H1 (cell line): ENCODE measurements around the gene ADCY9. TPM values are rescaled to one million over a fixed set of nuclear protein-coding genes. Genes with fewer than 3 reads are reported as not detected.

ENCODE experiments used
- CTCF ChIA-PET: fragments of 300-600 bp; sonication (Branson Sonifier 250); formaldehyde crosslinking; loops from one replicate; lab custom pipeline; 2021; ENCODE audit not compliant: partially characterized antibody; lab: Charles Lee
- POLR2A ChIA-PET: fragments of 300-600 bp; sonication (Branson Sonifier 250); formaldehyde crosslinking; loops from one replicate; lab custom pipeline; 2021; ENCODE audit warnings: inconsistent platforms; ENCODE audit not compliant: partially characterized antibody; lab: Charles Lee
- DNase-seq, 2 experiments: peaks; one replicate each; pipeline versions ENCODE4 v3.0.0 to v3.0.0-alpha.2; 2010 to 2022; ENCODE audit warnings: low spot score in 2 of 2, low read depth in 1 of 2, mixed read lengths in 1 of 2
- FAIRE-seq: peaks from 2 replicates; lab custom pipeline; 2011; peaks lifted over from hg19 to GRCh38; lab: Jason Lieb, UNC
- H2AFZ ChIP-seq: 2 replicates; pipeline ENCODE4 v1.8.1; 2012; ENCODE audit warnings: low read length, inconsistent platforms
- H2AK5ac ChIP-seq: 2 replicates; pipeline ENCODE4 v1.6.1; 2013; ENCODE audit warnings: low read depth, low read length
- H2BK120ac ChIP-seq: replicated peaks from 2 replicates; pipeline ENCODE3; 2013; ENCODE audit warnings: low read depth, low read length, inconsistent platforms
- H2BK12ac ChIP-seq: 2 replicates; pipeline ENCODE4 v1.6.1; 2013; ENCODE audit warnings: low read depth, low read length
- H2BK15ac ChIP-seq: 2 replicates; pipeline ENCODE4 v1.6.1; 2013; ENCODE audit warnings: low read length
- H2BK20ac ChIP-seq: 2 replicates; pipeline ENCODE4 v1.6.1; 2013; ENCODE audit warnings: low read length
- H2BK5ac ChIP-seq: 2 replicates; pipeline ENCODE4 v1.6.1; 2013; ENCODE audit warnings: low read depth, low read length
- H3K14ac ChIP-seq: 2 replicates; pipeline ENCODE4 v1.6.1; 2013; ENCODE audit warnings: inconsistent platforms; ENCODE audit not compliant: insufficient read length
- H3K18ac ChIP-seq: 2 replicates; pipeline ENCODE4 v1.6.1; 2013; ENCODE audit warnings: low read length; ENCODE audit errors: extremely low read depth
- H3K23ac ChIP-seq: 2 replicates; pipeline ENCODE4 v1.6.1; 2013; ENCODE audit warnings: inconsistent platforms; ENCODE audit not compliant: insufficient read length
- H3K23me2 ChIP-seq: 2 replicates; pipeline ENCODE4 v1.6.1; 2013; ENCODE audit warnings: low read depth, low read length
- H3K27ac ChIP-seq: 2 replicates; pipeline ENCODE4 v1.6.1; 2011; ENCODE audit warnings: low read depth, low read length, inconsistent platforms
- H3K27me3 ChIP-seq, 4 experiments: replicated peaks in 1 of 4; 1 replicate in 1 of 4; 2 replicates in 3 of 4; pipeline versions ENCODE4 v1.6.1 to v1.8.1; 2011 to 2013; ENCODE audit warnings: low read length in 3 of 4, mild to moderate bottlenecking in 3 of 4, inconsistent platforms in 2 of 4, mixed read lengths in 2 of 4, moderate library complexity in 1 of 4; ENCODE audit not compliant: control insufficient read depth in 3 of 4, insufficient read depth in 3 of 4; ENCODE audit errors: extremely low read depth in 1 of 4
- H3K36me3 ChIP-seq, 4 experiments: 2 replicates each; pipeline versions ENCODE4 v1.6.1 to v1.8.1; 2011 to 2013; ENCODE audit warnings: mild to moderate bottlenecking in 4 of 4, low read length in 3 of 4, moderate library complexity in 2 of 4, control low read depth in 1 of 4, inconsistent platforms in 1 of 4; ENCODE audit not compliant: insufficient read depth in 4 of 4, control insufficient read depth in 2 of 4
- H3K4ac ChIP-seq: replicated peaks from 2 replicates; pipeline ENCODE3; 2013; ENCODE audit warnings: low read length, low read depth, mixed read lengths, inconsistent platforms; ENCODE audit not compliant: insufficient read length
- H3K4me1 ChIP-seq, 4 experiments: replicated peaks in 1 of 4; 1 replicate in 1 of 4; 2 replicates in 3 of 4; pipeline versions ENCODE4 v1.6.1 to v1.8.1; 2011 to 2013; ENCODE audit warnings: low read length in 3 of 4, inconsistent platforms in 2 of 4, mixed read lengths in 1 of 4; ENCODE audit not compliant: insufficient read depth in 4 of 4, control insufficient read depth in 3 of 4
- H3K4me2 ChIP-seq, 2 experiments: 2 replicates each; pipeline versions ENCODE4 v1.6.1 to v1.8.1; 2011 to 2013; ENCODE audit warnings: low read depth in 2 of 2, low read length in 2 of 2, control low read depth in 1 of 2, inconsistent platforms in 1 of 2, mild to moderate bottlenecking in 1 of 2; ENCODE audit not compliant: insufficient read depth in 1 of 2
- H3K4me3 ChIP-seq, 4 experiments: fragments of 200-600, 300-600 bp in 1 of 4; sonication (generic), shearing (Covaris generic), sonication (Bioruptor Twin) in 1 of 4; 2 replicates each; pipeline versions ENCODE4 v1.5.1 to v1.8.1; 2011 to 2016; ENCODE audit warnings: low read length in 4 of 4, low read depth in 3 of 4, control low read depth in 2 of 4, inconsistent platforms in 2 of 4, mild to moderate bottlenecking in 2 of 4, mixed read lengths in 1 of 4, moderate library complexity in 1 of 4; ENCODE audit not compliant: insufficient read depth in 2 of 4; ENCODE audit errors: extremely low read depth in 1 of 4
- H3K56ac ChIP-seq: replicated peaks from 2 replicates; pipeline ENCODE3; 2013; ENCODE audit warnings: low read depth, mild to moderate bottlenecking, mixed read lengths, low read length, inconsistent platforms; ENCODE audit not compliant: insufficient read length
- H3K79me1 ChIP-seq: 2 replicates; pipeline ENCODE4 v1.6.1; 2013; ENCODE audit warnings: low read depth, low read length, control low read depth
- H3K79me2 ChIP-seq, 2 experiments: 2 replicates each; pipeline versions ENCODE4 v1.6.1 to v1.8.1; 2012 to 2013; ENCODE audit warnings: low read length in 2 of 2, mild to moderate bottlenecking in 2 of 2, inconsistent platforms in 1 of 2; ENCODE audit not compliant: insufficient read depth in 2 of 2, control insufficient read depth in 1 of 2
- H3K9ac ChIP-seq, 4 experiments: replicated peaks in 1 of 4; 1 replicate in 1 of 4; 2 replicates in 3 of 4; pipeline versions ENCODE4 v1.6.1 to v1.8.1; 2011 to 2013; ENCODE audit warnings: low read depth in 3 of 4, low read length in 3 of 4, control low read depth in 2 of 4, mild to moderate bottlenecking in 2 of 4, moderate library complexity in 2 of 4, inconsistent platforms in 1 of 4; ENCODE audit errors: extremely low read depth in 1 of 4
- H3K9me3 ChIP-seq, 2 experiments: 2 replicates each; pipeline versions ENCODE4 v1.6.1 to v1.8.1; 2012 to 2013; ENCODE audit warnings: mild to moderate bottlenecking in 2 of 2, moderate library complexity in 2 of 2, control low read depth in 1 of 2, inconsistent platforms in 1 of 2, low read depth in 1 of 2, low read length in 1 of 2, mixed read lengths in 1 of 2; ENCODE audit not compliant: insufficient read depth in 2 of 2
- H4K20me1 ChIP-seq, 2 experiments: replicated peaks in 1 of 2; 2 replicates each; pipeline versions ENCODE3 to v1.8.1; 2011 to 2013; ENCODE audit warnings: inconsistent platforms in 2 of 2, low read length in 2 of 2, mild to moderate bottlenecking in 1 of 2; ENCODE audit not compliant: insufficient read depth in 2 of 2, control insufficient read depth in 1 of 2
- H4K5ac ChIP-seq: 2 replicates; pipeline ENCODE4 v1.6.1; 2013; ENCODE audit warnings: low read length, low read depth, mixed read lengths, inconsistent platforms; ENCODE audit not compliant: insufficient read length
- H4K8ac ChIP-seq: 2 replicates; pipeline ENCODE4 v1.8.0; 2013; ENCODE audit warnings: mild to moderate bottlenecking, moderate library complexity, low read length, inconsistent platforms; ENCODE audit not compliant: insufficient read depth; ENCODE audit errors: extremely low read depth
- H4K91ac ChIP-seq: replicated peaks from 2 replicates; pipeline ENCODE3; 2013; ENCODE audit warnings: low read length, mixed read lengths, inconsistent platforms; ENCODE audit not compliant: insufficient read length
- BCL11A ChIP-seq, 2 experiments: IDR thresholded peaks; one replicate each; pipeline ENCODE4 v1.6.1; 2011; ENCODE audit warnings: low read depth in 2 of 2, low read length in 2 of 2, mild to moderate bottlenecking in 2 of 2
- CBX8 ChIP-seq: fragments of 300-800, 300-1000 bp; sonication (generic); IDR thresholded peaks from 2 replicates; pipeline ENCODE4 v1.7.1; 2016; ENCODE audit warnings: low read depth, low read length, borderline replicate concordance
- CHD1 ChIP-seq: IDR thresholded peaks from 2 replicates; pipeline ENCODE4 v1.6.1; 2012; ENCODE audit warnings: low read depth, low read length, improper control_type of control experiment
- EGR1 ChIP-seq: IDR thresholded peaks from 2 replicates; pipeline ENCODE4 v1.6.1; 2011; ENCODE audit warnings: low read depth, low read length, borderline replicate concordance
- GABPA ChIP-seq: IDR thresholded peaks from 2 replicates; pipeline ENCODE4 v1.6.1; 2011; ENCODE audit warnings: mild to moderate bottlenecking, low read length, moderate library complexity, borderline replicate concordance; ENCODE audit not compliant: insufficient read depth
- JUND ChIP-seq: IDR thresholded peaks from 2 replicates; pipeline ENCODE4 v1.6.1; 2011; ENCODE audit warnings: mild to moderate bottlenecking, improper control_type of control experiment, low read length
- PHF8 ChIP-seq: fragments of 200-600 bp; sonication (generic); conservative IDR thresholded peaks from 2 replicates; pipeline ENCODE4 v1.7.1; 2012; ENCODE audit warnings: low read depth, mild to moderate bottlenecking, inconsistent platforms, low read length, moderate library complexity
- RAD21 ChIP-seq, 2 experiments: IDR thresholded peaks in 1 of 2; conservative IDR thresholded peaks in 1 of 2; 2 replicates each; pipeline ENCODE4 v1.6.1; 2011; ENCODE audit warnings: low read depth in 2 of 2, low read length in 2 of 2, improper control_type of control experiment in 1 of 2, inconsistent platforms in 1 of 2, mild to moderate bottlenecking in 1 of 2, moderate library complexity in 1 of 2
- RXRA ChIP-seq: IDR thresholded peaks from 2 replicates; pipeline ENCODE4 v1.6.1; 2011; ENCODE audit warnings: low read depth, mild to moderate bottlenecking, low read length, moderate library complexity; ENCODE audit not compliant: insufficient read depth
- SIN3A ChIP-seq, 2 experiments: IDR thresholded peaks in 1 of 2; conservative IDR thresholded peaks in 1 of 2; 2 replicates each; pipeline ENCODE4 v1.6.1; 2011 to 2012; ENCODE audit warnings: low read length in 2 of 2, improper control_type of control experiment in 1 of 2, low read depth in 1 of 2, mild to moderate bottlenecking in 1 of 2
- SIRT6 ChIP-seq: IDR thresholded peaks from one replicate; pipeline ENCODE4 v1.7.1; 2012; ENCODE audit warnings: low read length, inconsistent platforms
- TEAD4 ChIP-seq: IDR thresholded peaks from 2 replicates; pipeline ENCODE4 v1.6.1; 2012; ENCODE audit warnings: low read depth, low read length, inconsistent platforms, mixed read lengths
- WGBS, 2 experiments: shearing (Covaris generic) in 1 of 2; methylation state at CpG; one replicate each; pipeline versions ENCODE4 v1.1.6 to v1.1.7; 2013 to 2015; ENCODE audit warnings: low lambda C conversion rate in 2 of 2, mixed read lengths in 2 of 2, inconsistent platforms in 1 of 2, low coverage in 1 of 2, missing lambda C conversion rate in 1 of 2; ENCODE audit not compliant: insufficient replicate concordance in 2 of 2, insufficient coverage in 1 of 2, insufficient read length in 1 of 2; ENCODE audit errors: extremely low coverage in 1 of 2, missing lambda C conversion rate in 1 of 2; 5-methylcytosine and 5-hydroxymethylcytosine counted together
- polyA plus RNA-seq, 7 experiments: library from polyadenylated mRNA; depleted of rRNA in 3 of 7; stranded (reverse) in 5 of 7; unstranded in 2 of 7; fragments of >200 nt in 5 of 7; fragments of 200-250 nt in 2 of 7; gene quantifications; 1 replicate in 5 of 7; 2 replicates in 1 of 7; 4 replicates in 1 of 7; pipeline versions ENCODE4 v1.2.1 to v1.2.3, GENCODE V29; 2011 to 2013; ENCODE audit warnings: missing spikeins in 2 of 7, mixed read lengths in 2 of 7
- total RNA-seq: library from RNA; stranded (reverse); fragmentation: NEBNext Ultra II Directional; extraction: Animal tissue kit (Norgen Biotek cat#: 25700); gene quantifications from 2 replicates; pipeline ENCODE4 v1.2.1, GENCODE V29; 2021
- TF ChIP-seq, protein P1 (sequence below): IDR thresholded peaks from 2 replicates; pipeline ENCODE4 v1.6.1; 2011; ENCODE audit warnings: low read length, improper control_type of control experiment

The ADCY9 gene
- total and polyA plus RNA-seq, 2 of the 8 experiments (the other 6 are each of a cell fraction or from before 2014, with no cell fraction given) = 5.4 to 13.1 TPM

DNA sequence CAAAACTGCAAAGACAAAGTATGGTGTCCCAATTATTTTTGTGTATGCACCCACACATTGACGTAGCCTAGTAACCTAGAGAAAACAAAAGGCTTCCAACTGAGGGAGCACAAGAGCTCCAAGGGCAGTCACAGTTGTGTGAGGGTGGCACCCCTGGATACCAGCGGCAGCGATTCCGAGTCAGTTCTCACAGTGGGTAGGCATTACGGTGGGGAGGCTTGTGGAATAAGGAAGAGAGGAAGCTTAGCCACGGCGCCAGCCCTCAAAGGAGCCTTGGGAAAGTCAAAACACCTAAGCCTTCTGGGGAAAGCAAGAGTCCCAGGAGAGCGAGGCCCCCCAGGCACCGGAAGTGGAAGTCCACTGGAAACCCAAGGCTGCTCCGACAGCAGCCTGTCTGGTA is 31.0 kb upstream of the ADCY9 start:
- no peak overlapping the region for H2AFZ ChIP-seq
- TF ChIP-seq CHD1 (no peak), SIRT6 (no peak), RAD21 (IDR thresholded peaks at IDR 0.05 in 1 of 2, conservative IDR thresholded peaks at IDR 0.05 in 1 of 2; ENCODE audit: low read depth in 2 of 2, low read length in 2 of 2) (no peak), PHF8 (no peak), TEAD4 (no peak), RXRA (no peak), CBX8 (no peak), GABPA (no peak), SIN3A (conservative IDR thresholded peaks at IDR 0.05 in 1 of 2, IDR thresholded peaks at IDR 0.05 in 1 of 2; ENCODE audit: low read depth in 1 of 2, low read length in 2 of 2) (no peak), BCL11A (IDR thresholded peaks at IDR 0.05; ENCODE audit: low read depth in 2 of 2, low read length in 2 of 2) (no peak), JUND (no peak), EGR1 (no peak)
- TF ChIP-seq, protein P1, sequence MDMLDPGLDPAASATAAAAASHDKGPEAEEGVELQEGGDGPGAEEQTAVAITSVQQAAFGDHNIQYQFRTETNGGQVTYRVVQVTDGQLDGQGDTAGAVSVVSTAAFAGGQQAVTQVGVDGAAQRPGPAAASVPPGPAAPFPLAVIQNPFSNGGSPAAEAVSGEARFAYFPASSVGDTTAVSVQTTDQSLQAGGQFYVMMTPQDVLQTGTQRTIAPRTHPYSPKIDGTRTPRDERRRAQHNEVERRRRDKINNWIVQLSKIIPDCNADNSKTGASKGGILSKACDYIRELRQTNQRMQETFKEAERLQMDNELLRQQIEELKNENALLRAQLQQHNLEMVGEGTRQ = no peak

More for the DNA sequence above, 31.0 kb upstream of the ADCY9 start:
- no peaks in the 10 kb centered on the region for H3K36me3 ChIP-seq
- no peak overlapping the region for H2BK12ac ChIP-seq
- no peaks in the 10 kb centered on the region; the same call in 1 of the 2 replicates for H3K79me1 ChIP-seq
- no peak for FAIRE-seq
- no peaks in the 10 kb centered on the region; the same call in 1 of the 2 replicates for H3K23me2 ChIP-seq
- no peak overlapping the region for H2BK15ac ChIP-seq
- H3K27ac ChIP-seq = no peak overlapping the region
- no peak overlapping the region for H3K4me2 ChIP-seq
- WGBS, 2 experiments = 85% methylated on average over 10 of the region's 10 CpGs; no CpG with 5 or more reads in 1 of the 2 experiments
- H2BK20ac ChIP-seq = no peak overlapping the region
- no peaks in the 10 kb centered on the region for H3K27me3 ChIP-seq
- no peak overlapping the region for H2BK5ac ChIP-seq
- no peak for DNase-seq
- no peak overlapping the region for H3K56ac ChIP-seq
- no peak overlapping the region for H3K4ac ChIP-seq
- no peaks in the 10 kb centered on the region; a peak in 1 of 7 replicates for H3K4me1 ChIP-seq
- no peak overlapping the region for H4K5ac ChIP-seq
- H3K18ac ChIP-seq = no peak overlapping the region
- H3K14ac ChIP-seq = no peak overlapping the region
- H3K23ac ChIP-seq = no peak overlapping the region
- no peak overlapping the region for H4K91ac ChIP-seq
- CTCF ChIA-PET = interaction anchor here (2.4 kb wide), 1 partner anchor 11 kb away, joined by 6 read pairs; no protein-coding TSS in a partner anchor
- H3K9ac ChIP-seq = no peak overlapping the region
- no peak overlapping the region for H2BK120ac ChIP-seq
- no peaks in the 10 kb centered on the region for H4K20me1 ChIP-seq
- H2AK5ac ChIP-seq = no peak overlapping the region
- no peak overlapping the region for H3K4me3 ChIP-seq
- no peaks in the 10 kb centered on the region for H3K9me3 ChIP-seq
- POLR2A ChIA-PET = interaction anchor here (0.6 kb wide), 1 partner anchor 50 kb away, joined by 4 read pairs; no protein-coding TSS in a partner anchor
- peak overlapping the region; percentile 43 for H4K8ac ChIP-seq
- no peaks in the 10 kb centered on the region for H3K79me2 ChIP-seq
